Myocyte (in vitro differentiated cells): ENCODE data around the gene ZDHHC7. TPM values are rescaled to one million over a fixed set of nuclear protein-coding genes. Genes with fewer than 3 reads are reported as not detected.

Experiments used
- DNase-seq: peaks from one replicate; pipeline ENCODE4 v3.0.0-alpha.2; 2012; ENCODE audit warnings: low read depth
- total RNA-seq: library from RNA; depleted of rRNA; stranded (reverse); fragments of >200 nt; gene quantifications from 2 replicates; pipeline ENCODE4 v1.2.3, GENCODE V29; 2014

The ZDHHC7 gene
- total RNA-seq, 1 donor from 2014 or later: 75.7 TPM

- DNase-seq: no peak
Observed at GRCh38 chr16:85025781-85026653, 14.7 kb upstream of the ZDHHC7 start.

- no peak for DNase-seq
Observed at GRCh38 chr16:85019659-85020245, 8.4 kb upstream of the ZDHHC7 start.

GRCh38 chr16:85018529-85019236 is 7.3 kb upstream of the ZDHHC7 start:
- DNase-seq: no peak

- DNase-seq: no peak
Observed at GRCh38 chr16:85017633-85018032, 6.3 kb upstream of the ZDHHC7 start.

- peak; percentile 47 for DNase-seq
Observed at GRCh38 chr16:85017151-85017550, 5.8 kb upstream of the ZDHHC7 start.

GRCh38 chr16:85015481-85016187 is 4.3 kb upstream of the ZDHHC7 start:
- DNase-seq: peak; percentile 24

GRCh38 chr16:85014311-85014710 is 3.0 kb upstream of the ZDHHC7 start:
- no peak for DNase-seq

- no peak for DNase-seq
Observed at GRCh38 chr16:85011846-85012284, 530 bp upstream of the ZDHHC7 start.

GRCh38 chr16:85010446-85010930 is 847 bp downstream of the ZDHHC7 start:
- DNase-seq: no peak

- no peak for DNase-seq
Observed at GRCh38 chr16:85008271-85008670, 3.1 kb downstream of the ZDHHC7 start.

GRCh38 chr16:85007496-85008214 is 3.7 kb downstream of the ZDHHC7 start:
- DNase-seq: no peak

GRCh38 chr16:85006639-85007038 is 4.7 kb downstream of the ZDHHC7 start:
- no peak for DNase-seq

GRCh38 chr16:85005285-85006069 is 5.9 kb downstream of the ZDHHC7 start:
- no peak for DNase-seq

GRCh38 chr16:85004587-85005205 is 6.6 kb downstream of the ZDHHC7 start:
- DNase-seq: peak; percentile 87

GRCh38 chr16:85003725-85004586 is 7.4 kb downstream of the ZDHHC7 start:
- no peak for DNase-seq

- no peak for DNase-seq
Observed at GRCh38 chr16:85003076-85003475, 8.3 kb downstream of the ZDHHC7 start.

- no peak for DNase-seq
Observed at GRCh38 chr16:85002608-85003007, 8.7 kb downstream of the ZDHHC7 start.

GRCh38 chr16:85002099-85002541 is 9.2 kb downstream of the ZDHHC7 start:
- DNase-seq: no peak
